ENCODE measurements around the gene BFAR. TPM values are rescaled to one million over a fixed set of nuclear protein-coding genes. Genes with fewer than 3 reads are reported as not detected.
"Not testable (repeated sequence)": the region's sequence is repeated elsewhere in the genome, so short reads cannot be mapped to it uniquely, and the experiment has no call there.

BFAR gene
- total RNA-seq, 1 donor from 2014 or later, result 53.4 TPM

- no peak for DNase-seq (ENCODE audit: low read depth in 2 of 2)
Observed at GRCh38 chr16:14635395-14636165, 2.8 kb downstream of the BFAR start.

GRCh38 chr16:14636179-14636950 lies 3.6 kb downstream of the BFAR start:
- not testable (repeated sequence) for DNase-seq (ENCODE audit: low read depth in 2 of 2)

DNA sequence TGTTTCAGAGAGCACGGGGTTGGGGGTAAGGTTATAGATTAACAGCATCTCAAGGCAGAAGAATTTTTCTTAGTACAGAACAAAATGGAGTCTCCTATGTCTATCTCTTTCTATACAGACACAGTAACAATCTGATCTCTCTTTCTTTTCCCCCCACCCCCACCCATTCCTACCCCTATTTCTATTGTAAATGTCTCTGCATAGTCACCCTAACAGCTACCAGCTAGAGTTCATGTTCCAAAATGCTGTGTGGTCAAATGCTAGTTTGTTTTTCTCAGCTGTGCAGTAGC lies 4.1 kb downstream of the BFAR start:
- not testable (repeated sequence) for DNase-seq (ENCODE audit: low read depth in 2 of 2)

DNA sequence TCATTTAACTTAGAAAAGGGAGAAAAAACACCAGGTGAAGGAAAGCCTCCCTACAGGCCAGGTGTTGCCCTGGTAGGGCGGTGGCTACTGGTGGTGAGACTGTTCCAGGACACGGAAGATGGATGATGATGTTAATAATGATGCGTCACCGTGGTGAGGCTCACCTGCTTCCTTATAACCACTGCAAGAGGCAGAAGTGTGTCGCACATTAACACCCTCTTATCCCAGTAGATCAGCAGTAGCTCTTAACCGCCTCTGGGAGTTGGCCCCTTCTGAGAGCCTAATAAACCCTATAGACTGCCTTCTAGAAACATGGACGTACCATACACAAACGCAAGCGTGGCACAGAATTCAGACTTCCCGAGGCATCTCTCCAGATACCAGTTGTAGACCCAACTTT lies 7.8 kb downstream of the BFAR start:
- DNase-seq (ENCODE audit: low read depth in 2 of 2), result no peak

DNA sequence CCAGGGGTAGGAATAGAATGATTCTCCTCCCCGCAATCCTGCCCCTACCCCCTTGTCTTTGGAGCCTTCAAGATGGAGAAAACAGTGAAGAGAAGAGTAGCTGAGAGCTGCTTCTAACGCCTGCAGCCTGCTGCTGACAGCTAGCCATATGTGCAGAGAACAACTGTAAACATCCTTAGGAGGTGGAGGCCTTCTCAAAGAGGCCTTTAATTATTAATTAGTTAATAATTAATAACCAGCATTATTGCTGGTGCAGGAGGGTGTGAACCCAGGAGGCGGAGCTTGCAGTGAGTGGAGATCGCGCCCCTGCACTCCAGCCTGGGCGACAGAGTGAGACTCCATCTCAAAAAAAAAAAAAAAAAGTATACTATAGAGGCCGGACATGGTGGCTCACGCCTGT lies 8.5 kb downstream of the BFAR start:
- DNase-seq (ENCODE audit: low read depth in 2 of 2), result no peak

DNA sequence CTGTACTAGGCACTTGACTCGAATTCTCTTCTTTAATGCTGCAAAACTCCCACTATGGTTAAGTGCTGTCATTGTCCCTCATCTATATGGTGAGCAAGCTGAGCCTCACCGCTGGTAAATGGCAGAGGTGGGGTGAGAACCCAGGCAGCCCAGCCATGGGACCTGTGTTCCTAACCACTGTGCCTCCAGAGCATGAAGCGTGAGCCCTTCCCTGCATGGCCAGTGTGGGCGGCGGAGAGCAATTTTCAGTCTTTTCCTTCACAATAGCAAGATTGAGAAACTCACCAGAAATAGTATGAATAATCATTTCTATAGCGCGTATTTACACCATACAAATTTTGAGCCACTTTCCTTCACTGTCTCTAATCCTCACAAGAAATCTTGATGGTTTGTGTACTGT lies 9.2 kb downstream of the BFAR start:
- DNase-seq (ENCODE audit: low read depth in 2 of 2), result no peak

GRCh38 chr16:14649816-14650215 lies 17.1 kb downstream of the BFAR start:
- DNase-seq (ENCODE audit: low read depth in 2 of 2), result no peak

DNA sequence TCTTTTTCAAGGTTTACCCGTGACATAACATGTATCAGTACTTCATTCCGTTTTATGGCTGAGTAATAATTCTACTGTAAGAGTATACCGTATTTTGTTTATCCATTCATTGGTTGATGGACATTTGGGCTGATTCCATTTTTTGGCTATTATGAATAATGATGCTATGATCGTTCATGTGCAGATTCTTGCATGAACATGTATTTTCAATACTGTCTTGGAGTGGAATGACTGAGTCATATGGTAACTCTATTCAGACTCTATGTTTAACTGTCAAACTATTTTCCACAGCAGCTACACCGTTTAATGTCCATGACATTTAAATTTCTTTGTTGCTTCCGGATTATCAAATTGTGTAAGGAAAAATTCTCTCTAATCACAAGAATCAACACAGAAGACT lies 17.9 kb downstream of the BFAR start:
- DNase-seq (ENCODE audit: low read depth in 2 of 2), result no peak

- DNase-seq (ENCODE audit: low read depth in 2 of 2), result no peak
Observed at GRCh38 chr16:14652726-14653125, 20.0 kb downstream of the BFAR start.

DNA sequence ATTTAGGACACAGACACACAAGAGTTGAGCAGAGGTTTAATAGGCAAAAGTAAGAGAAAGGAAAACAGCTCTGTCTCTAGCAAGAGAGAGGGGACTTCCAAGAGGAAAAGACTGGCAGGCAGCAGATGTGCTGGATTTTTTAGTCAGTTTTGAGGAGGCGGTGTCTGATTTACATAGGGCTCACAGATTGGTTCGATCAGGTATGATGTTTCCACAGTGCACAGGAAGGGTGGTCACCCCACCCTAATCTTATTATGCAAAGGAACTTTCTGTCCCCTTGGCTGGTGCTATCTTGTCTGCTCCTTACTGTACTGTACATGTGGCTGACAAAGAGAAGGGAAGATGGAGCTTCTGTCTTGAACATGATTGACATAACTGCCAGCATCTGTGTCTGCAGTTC lies 25.3 kb downstream of the BFAR start:
- DNase-seq (ENCODE audit: low read depth in 2 of 2), result peak in 1 of 2 donors; percentile 48

GRCh38 chr16:14667347-14668266 lies 34.9 kb downstream of the BFAR start:
- no peak for DNase-seq (ENCODE audit: low read depth in 2 of 2)

DNA sequence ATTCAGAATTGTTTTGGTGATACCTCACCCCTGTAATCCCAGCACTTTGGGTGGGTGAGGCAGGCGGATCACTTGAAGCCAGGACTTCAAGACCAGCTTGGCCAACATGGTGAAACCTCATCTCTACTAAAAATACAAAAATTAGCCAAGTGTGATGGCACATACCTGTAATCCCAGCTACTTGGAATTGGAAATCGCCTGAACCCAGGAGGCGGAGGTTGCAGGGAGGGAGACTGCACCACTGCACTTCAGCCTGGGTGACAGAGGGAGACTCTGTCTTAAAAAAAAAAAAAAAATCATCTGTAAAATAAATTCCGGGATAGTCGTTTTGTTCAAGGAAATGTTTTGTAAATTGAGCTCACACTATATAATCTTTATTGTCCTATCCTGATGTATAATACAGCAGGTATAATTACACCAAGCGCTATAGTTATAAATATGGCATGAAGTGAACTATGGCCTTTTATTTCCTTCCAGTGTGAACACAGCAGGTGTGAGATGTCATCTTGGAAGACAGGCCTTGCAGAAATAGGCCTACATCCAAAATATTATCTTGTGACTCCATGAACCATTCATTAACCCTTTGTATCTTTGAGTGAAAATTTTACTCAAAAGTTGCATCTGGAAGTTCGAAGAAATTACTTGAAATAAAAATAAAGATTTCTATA lies 35.9 kb downstream of the BFAR start:
- DNase-seq (ENCODE audit: low read depth in 2 of 2), result no peak

DNA sequence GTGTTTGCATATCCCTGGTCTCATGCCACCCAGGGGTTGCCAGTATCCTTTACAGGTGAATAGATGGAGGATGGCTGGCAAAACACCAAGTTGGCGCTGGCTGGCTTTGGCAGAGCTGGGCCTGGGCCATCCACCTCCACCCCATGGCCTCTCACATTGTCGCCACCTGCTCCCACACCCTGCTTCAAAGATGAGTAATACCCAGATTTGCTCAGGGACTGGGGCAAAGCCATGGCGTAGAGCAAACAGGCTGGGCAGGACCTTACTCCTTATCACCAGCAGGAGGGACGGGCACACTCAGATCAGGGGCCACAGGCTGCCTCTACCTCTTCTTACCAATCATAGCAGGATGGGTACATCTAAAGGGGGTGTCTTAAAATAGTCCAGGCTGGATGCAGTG lies 37.0 kb downstream of the BFAR start:
- no peak for DNase-seq (ENCODE audit: low read depth in 2 of 2)

- no peak for DNase-seq (ENCODE audit: low read depth in 2 of 2)
Observed at GRCh38 chr16:14672403-14672971, 39.7 kb downstream of the BFAR start.

DNA sequence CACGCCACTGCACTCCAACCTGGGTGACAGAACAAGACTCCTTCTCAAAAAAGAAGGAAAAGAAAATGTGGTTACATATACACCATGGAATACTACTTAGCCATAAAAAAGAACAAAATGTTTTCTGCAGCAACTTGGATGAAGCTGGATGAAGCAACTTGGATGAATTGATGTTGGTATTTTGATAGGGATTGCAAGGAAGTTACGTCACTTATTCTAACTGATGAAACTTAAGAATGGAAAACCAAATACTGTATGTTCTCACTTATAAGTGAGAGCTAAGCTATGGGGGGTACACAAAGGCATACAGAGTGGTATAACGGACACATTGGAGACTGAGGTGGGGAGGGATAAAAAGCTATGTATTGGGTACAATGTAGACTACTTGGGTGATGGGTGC lies 43.9 kb downstream of the BFAR start:
- DNase-seq (ENCODE audit: low read depth in 2 of 2), result no peak

- no peak for DNase-seq (ENCODE audit: low read depth in 2 of 2)
Observed at GRCh38 chr16:14677627-14678026, 44.9 kb downstream of the BFAR start.

GRCh38 chr16:14678748-14679497 lies 46.2 kb downstream of the BFAR start:
- DNase-seq (ENCODE audit: low read depth in 2 of 2), result no peak

DNA sequence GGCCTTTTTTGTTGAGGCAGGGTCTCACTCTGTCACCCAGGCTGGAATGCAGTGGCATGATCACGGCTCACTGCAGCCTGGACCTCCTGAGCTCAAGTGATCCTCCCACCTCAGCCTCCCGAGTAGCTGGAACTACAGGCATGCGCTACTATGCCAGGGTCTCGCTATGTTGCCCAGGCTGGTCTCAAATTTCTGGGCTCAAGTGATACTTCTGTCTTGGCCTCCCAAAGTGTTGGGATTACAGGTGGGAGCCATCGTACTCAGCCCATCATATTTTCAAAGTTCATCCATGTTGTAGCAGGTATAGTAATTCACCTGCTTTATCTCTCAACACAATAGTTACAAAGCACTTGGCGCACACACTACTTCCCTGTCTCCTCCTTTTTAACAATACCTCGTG lies 47.6 kb downstream of the BFAR start:
- not testable (repeated sequence) for DNase-seq (ENCODE audit: low read depth in 2 of 2)

DNA sequence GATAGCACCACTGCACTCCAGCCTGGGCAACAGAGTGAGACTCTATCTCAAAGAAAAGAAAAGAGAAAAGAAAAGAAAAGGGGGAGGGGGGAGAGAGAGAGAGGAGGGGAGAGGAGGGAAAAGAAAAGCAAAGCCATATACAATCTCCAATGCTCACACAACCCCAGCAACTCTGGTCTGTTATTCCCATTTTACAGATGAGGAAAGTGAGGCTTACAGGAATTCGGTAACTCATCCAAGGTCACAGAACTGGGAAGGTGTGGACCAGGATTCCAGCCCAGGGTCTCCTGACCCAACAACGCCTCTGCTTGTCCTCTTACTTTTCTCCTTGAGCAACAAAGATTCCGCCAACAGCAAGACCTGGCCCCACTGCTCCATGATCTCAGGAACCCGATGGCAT lies 48.4 kb downstream of the BFAR start:
- DNase-seq (ENCODE audit: low read depth in 2 of 2), result no peak

GRCh38 chr16:14682121-14682520 lies 49.4 kb downstream of the BFAR start:
- DNase-seq (ENCODE audit: low read depth in 2 of 2), result no peak

Measured in lung microvascular endothelial cell (primary cell).